SK-N-SH (cell line): Measurements from ENCODE around the gene KIF16B. TPM values are rescaled to one million over a fixed set of nuclear protein-coding genes. Genes with fewer than 3 reads are reported as not detected.

ENCODE experiments used
- CTCF ChIA-PET: fragments of 300-600, 350-600 bp; formaldehyde crosslinking; extraction: SDS; loops from one replicate; lab custom pipeline; 2021; lab: Yijun Ruan, JAX
- POLR2A ChIA-PET: fragments of 350-600 bp; sonication (Branson Sonifier 250); formaldehyde crosslinking; extraction: SDS; loops from one replicate; lab custom pipeline; 2020; ENCODE audit warnings: antibody characterized with exemption, inconsistent platforms; lab: Yijun Ruan, JAX
- DNase-seq: peaks from one replicate; pipeline ENCODE4 v3.0.0; 2012
- H2AFZ ChIP-seq: fragments of 200-600 bp; sonication (generic); 2 replicates; pipeline ENCODE4 v1.8.1; 2016; ENCODE audit warnings: antibody characterized with exemption, mild to moderate bottlenecking, low read depth
- H3F3A ChIP-seq: fragments of 200-600 bp; sonication (generic); replicated peaks from 2 replicates; pipeline ENCODE3; 2016; ENCODE audit warnings: antibody characterized with exemption, mild to moderate bottlenecking; ENCODE audit not compliant: insufficient read depth
- H3K27ac ChIP-seq, 2 experiments: fragments of 200-500 bp in 1 of 2; fragments of 200-600 bp in 1 of 2; sonication (Bioruptor generic) in 1 of 2; sonication (generic), shearing (Covaris generic) in 1 of 2; 2 replicates each; pipeline versions ENCODE4 v1.5.1 to v1.6.1; 2014 to 2016; ENCODE audit warnings: low read depth in 2 of 2, inconsistent platforms in 1 of 2, low read length in 1 of 2, mild to moderate bottlenecking in 1 of 2, mixed read lengths in 1 of 2
- H3K27me3 ChIP-seq: fragments of 200-600 bp; sonication (generic), shearing (Covaris generic); 2 replicates; pipeline ENCODE4 v1.6.1; 2016; ENCODE audit warnings: mixed run types; ENCODE audit not compliant: insufficient read depth
- H3K36me3 ChIP-seq, 2 experiments: fragments of 200-500 bp in 1 of 2; fragments of 200-600 bp in 1 of 2; sonication (Bioruptor generic) in 1 of 2; sonication (generic) in 1 of 2; replicated peaks in 1 of 2; 2 replicates each; pipeline versions ENCODE3 to v1.5.1; 2014 to 2016; ENCODE audit warnings: low read length in 1 of 2, mild to moderate bottlenecking in 1 of 2; ENCODE audit not compliant: insufficient read depth in 2 of 2, control insufficient read depth in 1 of 2
- H3K4me1 ChIP-seq, 2 experiments: fragments of 200-500 bp in 1 of 2; fragments of 200-600 bp in 1 of 2; sonication (Bioruptor generic) in 1 of 2; sonication (generic), shearing (Covaris generic) in 1 of 2; 2 replicates each; pipeline versions ENCODE4 v1.5.1 to v1.6.1; 2014 to 2016; ENCODE audit warnings: low read depth in 1 of 2, low read length in 1 of 2, mixed run types in 1 of 2; ENCODE audit not compliant: insufficient read depth in 2 of 2, control insufficient read depth in 1 of 2
- H3K4me2 ChIP-seq: fragments of 200-600 bp; sonication (generic), shearing (Covaris generic); 2 replicates; pipeline ENCODE4 v1.6.1; 2017; ENCODE audit warnings: mixed run types
- H3K4me3 ChIP-seq, 2 experiments: fragments of 200-500 bp in 1 of 2; fragments of 200-600 bp in 1 of 2; sonication (Bioruptor generic) in 1 of 2; sonication (generic), shearing (Covaris generic) in 1 of 2; 2 replicates each; pipeline versions ENCODE4 v1.5.1 to v1.8.1; 2014 to 2016; ENCODE audit warnings: low read depth in 2 of 2, inconsistent platforms in 1 of 2, low read length in 1 of 2, mild to moderate bottlenecking in 1 of 2, mixed read lengths in 1 of 2, moderate library complexity in 1 of 2
- H3K79me2 ChIP-seq: fragments of 200-600 bp; sonication (generic); 2 replicates; pipeline ENCODE4 v1.8.1; 2017; ENCODE audit warnings: mild to moderate bottlenecking; ENCODE audit not compliant: insufficient read depth
- H3K9ac ChIP-seq: fragments of 200-600 bp; sonication (generic); 2 replicates; pipeline ENCODE4 v1.6.1; 2017; ENCODE audit warnings: mixed run types
- H3K9me2 ChIP-seq: fragments of 200-600 bp; sonication (generic); 2 replicates; pipeline ENCODE4 v1.6.1; 2017; ENCODE audit warnings: mixed run types
- H3K9me3 ChIP-seq: fragments of 200-600 bp; sonication (generic); 2 replicates; pipeline ENCODE4 v1.6.1; 2017; ENCODE audit warnings: mixed run types, mild to moderate bottlenecking, moderate library complexity
- H4K20me1 ChIP-seq: fragments of 200-600 bp; sonication (generic); 2 replicates; pipeline ENCODE4 v1.6.1; 2017; ENCODE audit warnings: mild to moderate bottlenecking, mixed run types; ENCODE audit not compliant: insufficient read depth
- CHD2 ChIP-seq: fragments of 150-350 bp; IDR thresholded peaks from 2 replicates; pipeline ENCODE4 v1.6.1; 2018; ENCODE audit warnings: low read length; ENCODE audit not compliant: partially characterized antibody
- EP300 ChIP-seq, 2 experiments: IDR thresholded peaks; 2 replicates each; pipeline versions ENCODE4 v1.4.0 to v1.6.1; 2012; ENCODE audit warnings: borderline replicate concordance in 1 of 2, low read depth in 1 of 2, low read length in 1 of 2
- FOXJ3 ChIP-seq: sonication (generic); formaldehyde crosslinking; IDR thresholded peaks from 2 replicates; pipeline ENCODE4 v1.5.1; 2020; ENCODE audit warnings: mild to moderate bottlenecking, missing genetic modification reagents
- FOXM1 ChIP-seq: IDR thresholded peaks from 2 replicates; pipeline ENCODE4 v1.4.0; 2012; ENCODE audit warnings: low read depth, mild to moderate bottlenecking
- GATA2 ChIP-seq: sonication (generic); formaldehyde crosslinking; IDR thresholded peaks from 2 replicates; pipeline ENCODE4 v1.5.0; 2020; ENCODE audit warnings: mild to moderate bottlenecking, missing genetic modification reagents
- JUND ChIP-seq: IDR thresholded peaks from 2 replicates; pipeline ENCODE4 v1.4.0; 2012
- MEF2A ChIP-seq: IDR thresholded peaks from 2 replicates; pipeline ENCODE4 v1.4.0; 2012; ENCODE audit warnings: low read depth, borderline replicate concordance
- MXI1 ChIP-seq: IDR thresholded peaks from 2 replicates; pipeline ENCODE4 v1.6.1; 2012; ENCODE audit warnings: mild to moderate bottlenecking, low read depth, low read length, improper control_type of control experiment
- NFIC ChIP-seq: IDR thresholded peaks from 2 replicates; pipeline ENCODE4 v1.4.0; 2012; ENCODE audit warnings: borderline replicate concordance
- NRF1 ChIP-seq: IDR thresholded peaks from 2 replicates; pipeline ENCODE4 v1.6.1; 2012; ENCODE audit warnings: low read depth, mild to moderate bottlenecking, low read length
- RAD21 ChIP-seq: IDR thresholded peaks from 2 replicates; pipeline ENCODE4 v1.6.1; 2012; ENCODE audit warnings: mild to moderate bottlenecking, low read length
- RCOR1 ChIP-seq: fragments of 150-350 bp; IDR thresholded peaks from 2 replicates; pipeline ENCODE4 v1.6.1; 2017; ENCODE audit warnings: antibody characterized with exemption, low read length
- RFX5 ChIP-seq: IDR thresholded peaks from 2 replicates; pipeline ENCODE4 v1.6.1; 2012; ENCODE audit warnings: mild to moderate bottlenecking, improper control_type of control experiment, low read length
- SIN3A ChIP-seq: IDR thresholded peaks from 2 replicates; pipeline ENCODE4 v1.6.1; 2012; ENCODE audit warnings: low read depth, mild to moderate bottlenecking, low read length, moderate library complexity, borderline replicate concordance
- SMC3 ChIP-seq: IDR thresholded peaks from 2 replicates; pipeline ENCODE4 v1.6.1; 2012; ENCODE audit warnings: low read depth, low read length, improper control_type of control experiment
- YY1 ChIP-seq: IDR thresholded peaks from 2 replicates; pipeline ENCODE4 v1.4.0; 2012; ENCODE audit warnings: low read depth, mild to moderate bottlenecking
- WGBS: methylation state at CpG from one replicate; pipeline ENCODE4 v1.1.6; 2017; ENCODE audit warnings: low lambda C conversion rate; 5-methylcytosine and 5-hydroxymethylcytosine counted together
- polyA plus RNA-seq, 3 experiments: library from polyadenylated mRNA; depleted of rRNA; stranded (reverse); fragments of >200 nt; gene quantifications; 2 replicates each; pipeline ENCODE4 v1.2.3, GENCODE V29; 2012
- TF ChIP-seq, protein P1 (sequence below): IDR thresholded peaks from 2 replicates; pipeline ENCODE4 v1.6.1; 2012; ENCODE audit warnings: mild to moderate bottlenecking, low read depth, low read length, moderate library complexity
- TF ChIP-seq, protein P2 (sequence below): IDR thresholded peaks from 2 replicates; pipeline ENCODE4 v1.4.0; 2012; ENCODE audit warnings: low read depth, borderline replicate concordance
- TF ChIP-seq, protein P3 (sequence below): fragments of 200-600 bp; sonication (generic); IDR thresholded peaks from 2 replicates; pipeline ENCODE4 v1.6.1; 2017; ENCODE audit warnings: antibody characterized with exemption, mild to moderate bottlenecking, moderate library complexity
- TF ChIP-seq, protein P4 (sequence below): IDR thresholded peaks from 2 replicates; pipeline ENCODE4; 2012

Gene KIF16B
- polyA plus RNA-seq, 1 of the 3 experiments (the other 2 are of a cell fraction): 3.3 TPM

DNA sequence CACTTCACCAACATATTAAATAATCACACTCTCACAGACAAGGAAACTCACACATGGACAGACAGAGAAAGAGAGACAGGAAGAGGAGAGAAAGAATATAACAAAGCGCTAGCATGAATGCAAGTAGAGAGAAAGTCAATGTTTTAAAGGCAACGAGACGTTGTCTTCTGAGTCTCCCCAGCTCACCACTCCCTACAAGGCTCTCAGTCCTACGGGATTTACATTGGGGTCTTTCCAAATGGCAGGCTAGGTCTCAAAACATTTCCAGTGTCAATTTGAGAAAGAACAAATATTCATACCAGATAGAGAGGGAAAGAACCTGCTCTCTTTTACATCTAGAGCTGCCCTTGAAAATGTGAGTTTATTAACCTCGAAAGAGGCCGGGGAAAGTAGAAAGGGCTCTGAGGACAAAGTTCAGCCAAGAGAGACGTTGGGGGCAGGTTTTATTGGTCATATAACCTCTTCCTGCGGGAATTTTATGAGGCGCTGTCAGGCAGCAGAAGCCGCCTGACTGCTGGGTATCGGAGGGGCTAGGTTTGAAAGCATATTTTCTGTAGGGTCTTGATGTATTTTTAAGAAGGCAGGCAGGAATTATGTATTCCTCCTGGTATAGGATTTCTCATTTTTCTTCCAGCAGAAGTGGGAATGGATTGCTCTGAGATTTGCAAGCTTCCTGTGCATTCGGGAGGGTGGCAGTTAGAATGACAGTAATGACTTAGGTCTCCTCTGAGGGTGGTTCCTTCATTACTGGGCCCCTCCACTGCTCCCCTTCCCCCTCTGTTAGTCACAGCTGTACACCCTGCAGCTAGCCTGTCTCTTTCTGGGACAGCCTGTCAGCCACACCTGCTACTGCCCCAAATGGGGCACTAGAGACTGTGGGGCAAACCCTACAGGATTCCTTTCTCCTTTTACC is 34.4 kb upstream of the KIF16B start:
- H3K4me2 ChIP-seq: no peak overlapping the region
- CTCF ChIA-PET: no interaction called here
- no peaks in the 10 kb centered on the region for H3K9me2 ChIP-seq
- H3K27me3 ChIP-seq: no peaks in the 10 kb centered on the region
- H3K9ac ChIP-seq: no peak overlapping the region
- H3K9me3 ChIP-seq: no peaks in the 10 kb centered on the region
- TF ChIP-seq, protein P1, sequence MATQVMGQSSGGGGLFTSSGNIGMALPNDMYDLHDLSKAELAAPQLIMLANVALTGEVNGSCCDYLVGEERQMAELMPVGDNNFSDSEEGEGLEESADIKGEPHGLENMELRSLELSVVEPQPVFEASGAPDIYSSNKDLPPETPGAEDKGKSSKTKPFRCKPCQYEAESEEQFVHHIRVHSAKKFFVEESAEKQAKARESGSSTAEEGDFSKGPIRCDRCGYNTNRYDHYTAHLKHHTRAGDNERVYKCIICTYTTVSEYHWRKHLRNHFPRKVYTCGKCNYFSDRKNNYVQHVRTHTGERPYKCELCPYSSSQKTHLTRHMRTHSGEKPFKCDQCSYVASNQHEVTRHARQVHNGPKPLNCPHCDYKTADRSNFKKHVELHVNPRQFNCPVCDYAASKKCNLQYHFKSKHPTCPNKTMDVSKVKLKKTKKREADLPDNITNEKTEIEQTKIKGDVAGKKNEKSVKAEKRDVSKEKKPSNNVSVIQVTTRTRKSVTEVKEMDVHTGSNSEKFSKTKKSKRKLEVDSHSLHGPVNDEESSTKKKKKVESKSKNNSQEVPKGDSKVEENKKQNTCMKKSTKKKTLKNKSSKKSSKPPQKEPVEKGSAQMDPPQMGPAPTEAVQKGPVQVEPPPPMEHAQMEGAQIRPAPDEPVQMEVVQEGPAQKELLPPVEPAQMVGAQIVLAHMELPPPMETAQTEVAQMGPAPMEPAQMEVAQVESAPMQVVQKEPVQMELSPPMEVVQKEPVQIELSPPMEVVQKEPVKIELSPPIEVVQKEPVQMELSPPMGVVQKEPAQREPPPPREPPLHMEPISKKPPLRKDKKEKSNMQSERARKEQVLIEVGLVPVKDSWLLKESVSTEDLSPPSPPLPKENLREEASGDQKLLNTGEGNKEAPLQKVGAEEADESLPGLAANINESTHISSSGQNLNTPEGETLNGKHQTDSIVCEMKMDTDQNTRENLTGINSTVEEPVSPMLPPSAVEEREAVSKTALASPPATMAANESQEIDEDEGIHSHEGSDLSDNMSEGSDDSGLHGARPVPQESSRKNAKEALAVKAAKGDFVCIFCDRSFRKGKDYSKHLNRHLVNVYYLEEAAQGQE: no peak
- TF ChIP-seq MEF2A: no peak
- no peak for TF ChIP-seq SIN3A
- no peak for TF ChIP-seq RFX5
- TF ChIP-seq JUND: no peak
- TF ChIP-seq, protein P2, sequence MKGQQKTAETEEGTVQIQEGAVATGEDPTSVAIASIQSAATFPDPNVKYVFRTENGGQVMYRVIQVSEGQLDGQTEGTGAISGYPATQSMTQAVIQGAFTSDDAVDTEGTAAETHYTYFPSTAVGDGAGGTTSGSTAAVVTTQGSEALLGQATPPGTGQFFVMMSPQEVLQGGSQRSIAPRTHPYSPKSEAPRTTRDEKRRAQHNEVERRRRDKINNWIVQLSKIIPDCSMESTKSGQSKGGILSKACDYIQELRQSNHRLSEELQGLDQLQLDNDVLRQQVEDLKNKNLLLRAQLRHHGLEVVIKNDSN: no peak
- TF ChIP-seq NRF1: no peak
- TF ChIP-seq RAD21: no peak
- TF ChIP-seq SMC3: no peak
- TF ChIP-seq CHD2: no peak
- TF ChIP-seq FOXM1: no peak
- no peak for TF ChIP-seq GATA2 (CRISPR knock-in tag)
- TF ChIP-seq, protein P3, sequence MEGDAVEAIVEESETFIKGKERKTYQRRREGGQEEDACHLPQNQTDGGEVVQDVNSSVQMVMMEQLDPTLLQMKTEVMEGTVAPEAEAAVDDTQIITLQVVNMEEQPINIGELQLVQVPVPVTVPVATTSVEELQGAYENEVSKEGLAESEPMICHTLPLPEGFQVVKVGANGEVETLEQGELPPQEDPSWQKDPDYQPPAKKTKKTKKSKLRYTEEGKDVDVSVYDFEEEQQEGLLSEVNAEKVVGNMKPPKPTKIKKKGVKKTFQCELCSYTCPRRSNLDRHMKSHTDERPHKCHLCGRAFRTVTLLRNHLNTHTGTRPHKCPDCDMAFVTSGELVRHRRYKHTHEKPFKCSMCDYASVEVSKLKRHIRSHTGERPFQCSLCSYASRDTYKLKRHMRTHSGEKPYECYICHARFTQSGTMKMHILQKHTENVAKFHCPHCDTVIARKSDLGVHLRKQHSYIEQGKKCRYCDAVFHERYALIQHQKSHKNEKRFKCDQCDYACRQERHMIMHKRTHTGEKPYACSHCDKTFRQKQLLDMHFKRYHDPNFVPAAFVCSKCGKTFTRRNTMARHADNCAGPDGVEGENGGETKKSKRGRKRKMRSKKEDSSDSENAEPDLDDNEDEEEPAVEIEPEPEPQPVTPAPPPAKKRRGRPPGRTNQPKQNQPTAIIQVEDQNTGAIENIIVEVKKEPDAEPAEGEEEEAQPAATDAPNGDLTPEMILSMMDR: no peak
- no peak for TF ChIP-seq FOXJ3 (CRISPR knock-in tag)
- TF ChIP-seq, protein P4, sequence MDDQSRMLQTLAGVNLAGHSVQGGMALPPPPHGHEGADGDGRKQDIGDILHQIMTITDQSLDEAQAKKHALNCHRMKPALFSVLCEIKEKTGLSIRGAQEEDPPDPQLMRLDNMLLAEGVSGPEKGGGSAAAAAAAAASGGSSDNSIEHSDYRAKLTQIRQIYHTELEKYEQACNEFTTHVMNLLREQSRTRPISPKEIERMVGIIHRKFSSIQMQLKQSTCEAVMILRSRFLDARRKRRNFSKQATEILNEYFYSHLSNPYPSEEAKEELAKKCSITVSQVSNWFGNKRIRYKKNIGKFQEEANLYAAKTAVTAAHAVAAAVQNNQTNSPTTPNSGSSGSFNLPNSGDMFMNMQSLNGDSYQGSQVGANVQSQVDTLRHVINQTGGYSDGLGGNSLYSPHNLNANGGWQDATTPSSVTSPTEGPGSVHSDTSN: no peak
- TF ChIP-seq RCOR1: no peak
- TF ChIP-seq MXI1: no peak
- TF ChIP-seq YY1: no peak
- no peak for TF ChIP-seq EP300 (IDR thresholded peaks at IDR 0.05; ENCODE audit: borderline replicate concordance in 1 of 2, low read depth in 1 of 2, low read length in 1 of 2)
- TF ChIP-seq NFIC: no peak
- TF ChIP-seq, all 33 proteins: peak for 0
- H3K36me3 ChIP-seq: no peaks in the 10 kb centered on the region
- no peaks in the 10 kb centered on the region for H3F3A ChIP-seq
- no peak for DNase-seq
- H3K4me1 ChIP-seq: no peaks in the 10 kb centered on the region; a peak in 1 of 4 replicates
- H2AFZ ChIP-seq: no peak overlapping the region
- POLR2A ChIA-PET: no interaction called here
- H3K79me2 ChIP-seq: no peaks in the 10 kb centered on the region
- H3K4me3 ChIP-seq: no peak overlapping the region
- 60% methylated on average over 12 of the region's 12 CpGs for WGBS
- H3K27ac ChIP-seq: no peak overlapping the region
- H4K20me1 ChIP-seq: no peaks in the 10 kb centered on the region
